Heart right ventricle (tissue), 16 donors: Measurements from ENCODE around the gene USP28. TPM values are rescaled to one million over a fixed set of nuclear protein-coding genes. Genes with fewer than 3 reads are reported as not detected.

Experiments used
- ATAC-seq, 8 donors: fragments of 200-7000 bp; cut with Tn5 transposase; one replicate each; pipeline ENCODE4 v1.9.1; 2020; ENCODE audit warnings: mild to moderate bottlenecking in 8 of 8, moderate library complexity in 8 of 8, moderate number of reproducible peaks in 1 of 8
- DNase-seq, 2 donors: peaks; one replicate each; pipeline ENCODE4 v3.0.0-alpha.2; 2020
- H3K27ac ChIP-seq, 10 donors: fragments of 200-600 bp; sonication (generic) in 2 of 10; one replicate each; pipeline versions ENCODE4 v1.5.0 to v1.8.0; 2020 to 2022; ENCODE audit warnings: mild to moderate bottlenecking in 3 of 10
- H3K27me3 ChIP-seq, 7 donors: fragments of 200-600 bp; one replicate each; pipeline ENCODE4 v1.8.0; 2021 to 2022; ENCODE audit warnings: mild to moderate bottlenecking in 2 of 7
- H3K36me3 ChIP-seq, 9 donors: fragments of 200-600 bp; sonication (generic) in 1 of 9; one replicate each; pipeline versions ENCODE4 v1.5.0 to v1.8.0; 2020 to 2022; ENCODE audit warnings: mild to moderate bottlenecking in 2 of 9
- H3K4me1 ChIP-seq, 9 donors: fragments of 200-600 bp; sonication (generic) in 1 of 9; one replicate each; pipeline versions ENCODE4 v1.5.0 to v1.8.0; 2020 to 2022; ENCODE audit warnings: mild to moderate bottlenecking in 4 of 9
- H3K4me3 ChIP-seq, 10 donors: fragments of 200-600 bp; sonication (generic) in 2 of 10; one replicate each; pipeline versions ENCODE4 v1.5.0 to v1.8.0; 2020 to 2022; ENCODE audit warnings: mild to moderate bottlenecking in 7 of 10, moderate library complexity in 2 of 10
- H3K9me3 ChIP-seq, 11 donors: fragments of 200-600 bp in 10 of 11; sonication (generic) in 2 of 11; one replicate each; pipeline versions ENCODE4 v1.5.0 to v1.8.0; 2013 to 2022; ENCODE audit warnings: mild to moderate bottlenecking in 2 of 11, control low read depth in 1 of 11, moderate library complexity in 1 of 11
- CTCF ChIP-seq, 9 donors: fragments of 200-600 bp; sonication (generic) in 2 of 9; IDR thresholded peaks; one replicate each; pipeline versions ENCODE4 v1.5.0 to v1.8.0; 2021 to 2022; ENCODE audit warnings: antibody characterized with exemption in 9 of 9, mild to moderate bottlenecking in 5 of 9, moderate library complexity in 1 of 9
- WGBS, 2 donors: extraction: QIAGEN DNeasy Blood & Tissue Kit; methylation state at CpG; one replicate each; pipeline ENCODE4 v1.1.7; 2013; ENCODE audit warnings: inconsistent platforms in 1 of 2; 5-methylcytosine and 5-hydroxymethylcytosine counted together
- intact Hi-C, 10 donors: fragments of 100-400 bp; cut with DNase I; formaldehyde crosslinking; loops; one replicate each; pipeline versions ENCODE4 v1.11.1 to v1.14.2; 2022
- polyA plus RNA-seq, 2 donors: library from polyadenylated mRNA; stranded (reverse); fragments of 200-250 nt; gene quantifications; one replicate each; pipeline ENCODE4 v1.2.3, GENCODE V29; 2013
- total RNA-seq, 10 donors: library from RNA; stranded (reverse); fragmentation: NEBNext Ultra II Directional in 3 of 10; extraction: Animal tissue kit (Norgen Biotek cat#: 25700) in 3 of 10; gene quantifications; one replicate each; pipeline versions ENCODE4 v1.2.1 to v1.2.4, GENCODE V29; 2021 to 2023
- donor health status: Arrhythmogenic right ventricular cardiomyopathy.
- donor health status: ischemic (EF 13 %, LVEDD 7.1; RV severe dilation, severe dysfunction).
- donor health status: healthy with polysubstance abuse.
- donor health status: DM: no; HTN: yes; CAD: no.
- donor health status: DM: no; HTN: no; CAD: no.
- donor health status: ischemic (EF 25% LVEDD 6.9; RV normal size, moderate dysfunction).
- donor health status: ischemic (EF 25% LVEDD 5.7; RV mildly dilated, moderate dysfunction).
- donor health status: healthy.
- donor health status: DM: yes; HTN: yes; CAD: no.
- donor health status: Ischemic cardiomyopathy.
- donor health status: ischemic (EF 35%, LVEDD 5.7; RV mildly dilated, moderate dysfunction).
- donor health status: nonischemic (EF 11% LVEDD 7.7; RV severe dilation, severe dysfunction).
- donor health status: DM: yes; HTN: yes; CAD: no.
- donor health status: PGD.
- donor health status: ischemic (EF 29% LVEDD 5.4; RV normal size, mild dysfunction).
- donor health status: nonischemic (EF 23%, LVEDD 6.1; RV moderate dilation, normal function).

The USP28 gene
- total and polyA plus RNA-seq, 12 donors = 29.2 to 174 (median 132) TPM

- ATAC-seq = no peak
- no peak for TF ChIP-seq CTCF (IDR thresholded peaks at IDR 0.05)
- peak within 1 kb of the TSS in 2 of 10 donors; percentile 72 to 73 for H3K27ac ChIP-seq
- H3K27me3 ChIP-seq = no peaks in the 10 kb centered on the region
- no peaks in the 10 kb centered on the region for H3K9me3 ChIP-seq
- H3K4me3 ChIP-seq = no peak within 1 kb of the TSS
- H3K36me3 ChIP-seq = no peaks in the 10 kb centered on the region
- H3K4me1 ChIP-seq = peaks cover 0 to 19% (median 0%) of the 10 kb centered on the region in 9 donors
- no peak for DNase-seq
- intact Hi-C loops = no loop called here
- 87 to 88% methylated on average over 4 of the region's 4 CpGs for WGBS, 2 donors
Measured at GRCh38 chr11:113779496-113779895, 95.9 kb downstream of the USP28 start, which contains the start of gene CLDN25. CLDN25 (plus strand) TSS chr11:113779796; CDS start chr11:113779796, 0 bp downstream.

GRCh38 chr11:113778111-113778910, 97.1 kb downstream of the USP28 start:
- TF ChIP-seq CTCF (IDR thresholded peaks at IDR 0.05) = peak in 2 of 9 donors; percentile 16 to 18
- Histone ChIP-seq H3K4me1 (peaks cover 0 to 19% (median 5%) of the 10 kb centered on the region in 9 donors), H3K9me3 (no peaks in the 10 kb centered on the region), H3K27me3 (no peaks in the 10 kb centered on the region), H3K36me3 (no peaks in the 10 kb centered on the region), H3K4me3 (peak overlapping the region in 7 of 10 donors; percentile 8 to 30 (median 19)), H3K27ac (peak overlapping the region; percentile 35 to 79 (median 71))
- intact Hi-C loops = no loop called here
- WGBS, 2 donors = 37 to 38% methylated on average over 11 of the region's 11 CpGs
- DNase-seq (peak in 1 of 2 donors; percentile 11), ATAC-seq (peak in 7 of 8 donors; percentile 35 to 70 (median 55))

- Histone ChIP-seq H3K4me3 (peak overlapping the region in 9 of 10 donors; percentile 57 to 89 (median 79)), H3K27ac (peak overlapping the region; percentile 32 to 89 (median 82)), H3K4me1 (peaks cover 0 to 30% (median 17%) of the 10 kb centered on the region in 9 donors), H3K36me3 (peaks cover 0 to 20% (median 0%) of the 10 kb centered on the region in 9 donors), H3K9me3 (no peaks in the 10 kb centered on the region), H3K27me3 (no peaks in the 10 kb centered on the region)
- ATAC-seq = no peak
- intact Hi-C loops = no loop called here
- DNase-seq = no peak
- TF ChIP-seq CTCF (IDR thresholded peaks at IDR 0.05) = peak in 3 of 9 donors; percentile 0 to 14 (median 5)
- WGBS, 2 donors = 0 to 3% methylated on average over 1 of the region's 1 CpG
Measured at GRCh38 chr11:113774174-113774503, 101.2 kb downstream of the USP28 start.

DNA sequence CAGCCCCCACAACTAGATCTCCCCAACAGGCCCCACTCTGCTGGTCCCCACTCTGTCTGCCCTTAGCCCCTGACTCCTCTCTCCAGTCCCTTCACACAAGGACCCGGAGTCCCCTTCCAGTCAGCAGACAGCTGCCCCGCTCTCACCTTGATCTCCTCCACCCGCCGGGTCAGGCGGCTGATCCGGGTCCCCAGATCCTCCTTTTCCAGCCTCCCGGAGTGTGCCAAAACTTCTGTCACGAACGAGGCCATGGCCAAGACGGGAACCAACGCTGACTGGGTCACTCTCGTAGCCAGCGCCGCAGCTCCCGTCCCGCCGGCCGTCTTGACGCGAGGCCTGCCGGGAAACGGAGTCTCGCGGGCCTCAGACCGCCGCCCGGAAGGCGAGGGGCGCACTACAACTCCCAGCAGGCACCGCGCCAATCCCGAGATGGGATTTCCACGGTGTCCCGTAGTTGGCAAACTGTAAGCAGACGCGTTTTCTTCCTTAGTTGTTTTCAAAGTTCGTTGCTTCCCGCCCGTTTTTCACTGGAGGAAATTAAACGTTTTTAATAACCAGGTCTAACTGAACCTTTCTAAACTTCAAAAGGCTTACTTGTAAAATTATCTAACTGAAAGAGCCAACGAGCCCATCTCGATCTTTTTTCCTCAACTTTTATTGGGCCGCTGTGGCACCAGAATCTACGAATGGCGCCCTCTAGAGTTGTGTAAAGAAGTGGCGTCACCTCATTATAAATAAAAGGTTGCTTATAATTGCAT, 101.8 kb downstream of the USP28 start, which contains the start of gene ZW10:
TSS of gene ZW10 (minus strand) at position 277 of the 758 bp plus-strand sequence. CDS start at position 251, 26 bp downstream.
- no peaks in the 10 kb centered on the region for H3K9me3 ChIP-seq
- TF ChIP-seq CTCF (IDR thresholded peaks at IDR 0.05) = peak; percentile 71 to 93 (median 82)
- WGBS, 2 donors = 0% methylated on average over 46 of the region's 46 CpGs
- H3K27me3 ChIP-seq = no peaks in the 10 kb centered on the region
- ATAC-seq (peak; percentile 97 to 98 (median 98)), DNase-seq (peak; percentile 98 to 99)
- H3K36me3 ChIP-seq = peaks cover 0 to 25% (median 0%) of the 10 kb centered on the region in 9 donors
- peak within 1 kb of the TSS; percentile 48 to 89 (median 76) for H3K4me3 ChIP-seq
- H3K27ac ChIP-seq = peak within 1 kb of the TSS; percentile 42 to 89 (median 82)
- intact Hi-C loops = no loop called here
- H3K4me1 ChIP-seq = peaks cover 0 to 25% (median 17%) of the 10 kb centered on the region in 9 donors
